CD4-positive, alpha-beta T cell treated with Interleukin-15 for 4 hours (primary cell): Measurements from ENCODE around the gene PELI1.
A peak's percentile ranks its signal among the peaks of the same experiment; 100 is the strongest.
"Not testable (repeated sequence)": the region's sequence is repeated elsewhere in the genome, so short reads cannot be mapped to it uniquely, and the experiment has no call there.

ENCODE experiments used
- DNase-seq: peaks from one replicate; pipeline ENCODE4 v3.0.0-alpha.2; 2020; ENCODE audit warnings: low spot score

The PELI1 gene

DNA sequence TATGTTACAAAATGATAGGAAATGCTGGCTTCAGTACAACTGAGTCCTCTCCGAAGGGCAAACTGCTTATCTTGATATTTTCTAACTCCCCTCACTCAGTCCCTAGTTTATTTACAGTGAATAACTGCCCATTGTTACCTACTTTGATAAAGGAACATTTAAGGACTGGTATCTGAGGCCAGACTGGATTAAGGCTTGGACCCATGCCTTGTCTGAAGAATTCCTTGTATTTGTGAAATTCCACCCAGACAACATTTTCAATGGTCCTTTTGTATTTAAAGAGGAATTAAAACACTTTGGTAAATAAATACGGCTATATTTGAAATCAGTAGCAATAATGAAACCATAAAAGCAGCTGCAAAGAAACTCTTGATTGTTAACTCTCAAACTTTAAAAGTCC, 58.3 kb downstream of the PELI1 start:
- no peak for DNase-seq

DNA sequence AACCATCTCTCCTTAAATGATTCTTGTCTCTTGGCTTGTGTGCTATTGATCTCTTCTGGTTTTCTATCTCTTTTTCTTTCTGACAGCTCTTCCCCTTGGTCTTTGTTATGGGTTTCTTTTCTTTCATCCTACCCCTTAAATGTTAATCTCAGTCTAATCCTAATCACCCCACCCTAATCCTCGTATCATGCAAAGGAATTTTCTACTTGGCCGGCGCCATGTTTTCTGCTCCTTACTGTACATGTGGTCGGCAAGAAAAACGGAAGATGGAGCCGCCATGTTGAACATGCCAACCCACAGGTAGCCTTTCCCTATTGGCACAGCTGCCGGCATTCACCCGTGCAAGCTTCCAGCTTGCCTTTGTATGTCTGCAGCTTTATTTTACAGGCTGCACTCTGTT, 63.2 kb downstream of the PELI1 start:
- no peak for DNase-seq

DNA sequence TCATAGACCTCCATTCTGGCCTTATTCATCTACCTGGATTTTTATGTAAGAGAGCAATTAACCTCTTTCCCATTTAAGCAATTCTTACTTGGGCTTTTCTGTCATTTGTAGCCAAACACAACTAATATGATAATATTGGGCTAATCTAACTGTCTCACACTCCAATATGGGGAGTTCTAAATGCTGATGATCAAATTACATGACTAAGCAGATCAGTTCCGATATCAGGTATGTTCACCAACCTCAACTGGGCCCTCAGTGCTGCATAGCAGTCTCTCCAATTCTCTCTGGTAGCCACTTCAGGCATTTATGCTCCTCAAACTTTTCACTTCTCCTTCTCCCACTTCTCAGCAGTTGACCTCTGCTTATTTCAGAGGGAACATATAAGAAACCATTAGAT, 64.0 kb downstream of the PELI1 start:
- no peak for DNase-seq

DNA sequence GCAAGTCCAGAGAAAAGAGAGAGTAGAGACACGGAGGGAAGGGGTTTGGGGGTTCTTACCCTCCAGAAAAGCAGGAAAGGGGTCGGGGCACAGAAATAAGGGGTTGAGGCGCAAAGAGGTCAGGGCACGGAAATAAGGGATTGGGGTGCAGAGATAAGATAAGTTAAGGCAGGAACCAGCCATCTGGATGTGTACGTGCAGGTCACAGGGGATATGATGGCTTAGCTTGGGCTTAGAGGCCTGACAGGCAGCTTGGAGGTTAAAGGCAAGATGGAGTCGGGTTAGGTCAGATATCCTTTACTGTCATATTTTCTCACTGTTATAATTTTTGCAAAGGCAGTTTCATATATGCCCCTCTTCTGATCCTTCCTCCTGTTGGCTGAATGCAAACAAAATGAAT, 64.5 kb downstream of the PELI1 start:
- not testable (repeated sequence) for DNase-seq

DNA sequence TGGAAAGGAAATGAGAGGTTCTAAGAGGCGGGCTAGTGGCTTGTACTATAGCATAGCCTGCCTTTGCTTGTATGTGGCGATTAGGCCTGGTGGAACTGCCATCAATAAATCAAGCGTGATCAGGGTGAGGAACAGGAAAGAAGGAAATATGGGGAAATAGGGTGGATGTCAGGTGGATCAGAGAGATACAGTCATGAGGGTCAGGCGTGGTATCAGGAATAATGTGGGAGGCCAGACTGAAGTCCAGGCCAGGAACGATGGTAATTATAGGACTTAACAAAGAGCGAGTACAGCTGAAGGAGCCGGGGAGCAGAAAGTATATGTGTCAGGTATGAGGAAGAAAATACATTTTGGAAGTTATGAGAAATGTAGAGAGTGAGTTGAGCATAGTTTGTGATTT, 67.4 kb downstream of the PELI1 start:
- not testable (repeated sequence) for DNase-seq

DNA sequence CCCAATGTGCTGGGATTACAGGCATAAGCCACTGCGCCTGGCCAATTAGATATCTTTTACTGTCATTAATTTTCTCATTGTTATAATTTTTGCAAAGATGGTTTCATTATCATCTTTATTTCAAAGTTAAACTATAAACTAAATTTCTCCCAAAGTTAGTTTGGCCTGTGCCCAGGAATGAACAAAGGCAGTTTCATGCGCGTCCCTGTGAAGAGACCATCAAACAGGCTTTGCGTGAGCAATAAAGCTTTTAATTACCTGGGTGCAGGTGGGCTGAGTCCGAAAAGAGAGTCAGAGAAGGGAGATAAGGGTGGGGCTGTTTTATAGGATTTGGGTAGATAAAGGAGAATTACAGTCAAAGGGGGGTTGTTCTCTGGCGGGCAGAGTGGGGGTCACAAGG, 69.6 kb downstream of the PELI1 start:
- not testable (repeated sequence) for DNase-seq

DNA sequence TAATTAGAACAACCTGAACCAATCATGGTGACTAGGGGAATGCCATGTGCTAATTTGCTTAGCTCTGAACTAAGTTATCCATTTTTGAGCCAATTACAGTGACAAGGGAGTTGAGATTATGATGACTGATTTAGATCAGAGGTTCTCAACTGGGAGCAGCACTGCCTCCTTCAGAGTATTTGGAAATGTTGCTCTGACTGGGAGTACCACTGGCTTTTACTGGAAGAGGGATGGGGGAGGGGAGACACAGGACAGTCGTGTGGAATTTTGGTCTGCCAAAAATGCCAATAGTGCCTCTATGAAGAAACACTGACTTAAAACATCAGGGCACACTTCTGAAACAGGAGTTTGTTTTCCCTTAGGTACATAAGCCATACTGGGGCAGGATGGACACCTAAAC, 76.9 kb downstream of the PELI1 start:
- no peak for DNase-seq

DNA sequence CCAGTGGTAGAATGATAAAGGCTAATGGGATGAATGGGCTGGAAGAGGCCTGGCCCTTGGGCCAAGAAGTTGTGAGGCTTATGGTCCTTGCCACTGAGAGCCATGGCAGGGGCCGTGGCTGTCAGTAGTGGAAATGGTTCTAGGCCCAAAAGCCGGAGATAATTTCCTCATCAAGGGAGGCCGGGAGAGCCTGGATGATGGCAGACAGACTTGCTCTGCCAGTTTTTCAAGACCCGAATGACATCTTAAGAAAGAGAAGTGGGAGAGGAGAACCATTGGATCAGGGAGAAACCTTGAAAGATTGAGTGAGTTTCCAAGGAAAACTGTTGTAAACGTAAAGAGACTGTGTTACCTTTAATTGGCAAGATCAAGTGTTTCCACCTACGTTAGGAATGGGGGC, 78.7 kb downstream of the PELI1 start:
- no peak for DNase-seq

DNA sequence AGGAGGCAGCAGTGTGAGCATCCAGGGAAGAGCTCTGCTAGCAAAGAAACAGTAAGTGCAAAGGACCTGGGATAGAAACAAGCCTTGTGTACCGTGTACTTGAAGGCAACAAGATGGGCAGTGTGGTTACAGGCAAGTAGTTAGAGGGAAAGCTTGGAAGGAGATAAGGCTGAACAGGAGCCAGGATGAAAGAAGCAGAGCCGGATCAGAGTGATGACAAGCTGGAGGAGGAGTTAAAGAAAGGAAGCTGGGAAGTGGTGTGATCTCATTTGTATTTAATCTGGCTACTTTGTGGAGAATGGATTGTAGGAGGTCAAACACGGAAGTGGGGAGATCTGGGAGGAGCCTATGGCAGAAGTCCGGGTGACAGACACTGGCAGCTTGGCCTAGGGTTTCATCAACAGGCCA, 80.3 kb downstream of the PELI1 start:
- no peak for DNase-seq

DNA sequence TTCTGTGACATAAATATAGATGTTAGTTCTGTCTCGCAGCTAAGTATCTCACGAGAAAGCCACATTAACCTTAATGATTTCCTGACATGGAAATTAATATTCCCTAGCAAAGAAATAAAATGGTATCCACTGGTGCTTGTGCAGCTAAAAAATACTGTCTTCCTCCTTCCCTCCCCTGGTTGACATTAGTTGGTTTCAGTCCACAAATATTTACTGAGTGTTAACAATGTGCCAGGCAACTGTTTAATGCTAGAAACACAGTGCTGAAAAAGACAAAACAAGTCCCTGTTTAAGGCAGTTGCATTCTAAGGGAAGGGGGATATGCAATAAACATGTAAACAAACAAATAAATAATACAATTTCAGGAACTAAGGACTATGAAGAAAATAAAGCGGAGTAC, 80.8 kb downstream of the PELI1 start:
- DNase-seq, result no peak

DNA sequence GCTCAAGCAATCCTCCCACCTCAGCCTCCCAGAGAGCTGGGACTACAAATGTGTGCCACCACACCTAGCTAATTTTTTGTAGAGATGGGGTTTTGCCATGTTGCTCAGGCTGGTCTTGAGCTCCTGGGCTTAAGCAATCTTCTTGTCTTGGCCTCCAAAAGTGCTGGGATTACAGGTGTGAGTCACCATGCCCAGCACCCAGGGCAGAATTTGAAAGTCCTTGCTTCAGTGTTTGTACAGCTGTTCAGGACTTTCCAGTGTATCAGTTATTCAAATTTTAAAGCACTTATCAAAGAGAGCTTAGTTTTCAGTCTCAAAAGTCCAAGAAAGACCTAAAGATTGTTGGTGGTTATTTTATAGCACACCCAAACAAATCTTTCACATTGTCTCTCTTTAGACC, 81.4 kb downstream of the PELI1 start:
- no peak for DNase-seq

DNA sequence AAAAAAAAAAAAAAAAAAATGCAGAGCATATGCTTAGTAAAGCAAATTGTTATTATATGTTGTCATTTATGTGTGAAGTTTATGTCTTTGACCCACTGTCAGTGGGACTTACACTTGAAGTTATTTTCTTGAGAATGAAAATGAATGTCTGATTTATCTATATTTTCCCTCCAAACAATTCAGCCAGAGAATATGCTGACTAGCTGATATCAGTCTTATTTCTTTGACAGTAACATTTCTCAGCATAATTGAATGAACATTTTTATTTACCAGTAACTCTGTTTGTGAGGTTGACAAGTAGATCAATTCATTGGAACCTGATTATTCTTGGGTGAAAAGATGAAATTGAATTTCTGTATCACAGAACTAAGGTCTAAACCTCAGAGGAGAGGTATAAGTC, 85.0 kb downstream of the PELI1 start:
- no peak for DNase-seq

DNA sequence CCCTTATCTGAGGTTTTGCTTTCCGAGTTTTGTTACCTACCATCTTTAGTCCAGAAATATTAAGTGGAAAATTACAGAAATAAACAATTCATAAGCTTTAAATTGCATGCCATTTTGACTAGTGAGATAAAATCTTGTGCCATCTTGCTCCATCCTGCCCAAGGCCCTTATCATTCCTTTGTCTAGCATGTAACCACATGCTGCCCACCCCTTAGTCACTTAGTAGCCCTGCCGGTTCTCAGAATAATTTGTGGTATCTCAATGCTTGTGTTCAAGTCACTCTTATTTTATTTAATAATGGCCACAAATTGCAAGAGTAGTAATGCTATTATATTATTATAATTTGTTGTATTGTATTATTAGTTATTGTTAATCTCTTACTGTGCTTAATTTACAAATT, 88.2 kb downstream of the PELI1 start:
- DNase-seq, result no peak

DNA sequence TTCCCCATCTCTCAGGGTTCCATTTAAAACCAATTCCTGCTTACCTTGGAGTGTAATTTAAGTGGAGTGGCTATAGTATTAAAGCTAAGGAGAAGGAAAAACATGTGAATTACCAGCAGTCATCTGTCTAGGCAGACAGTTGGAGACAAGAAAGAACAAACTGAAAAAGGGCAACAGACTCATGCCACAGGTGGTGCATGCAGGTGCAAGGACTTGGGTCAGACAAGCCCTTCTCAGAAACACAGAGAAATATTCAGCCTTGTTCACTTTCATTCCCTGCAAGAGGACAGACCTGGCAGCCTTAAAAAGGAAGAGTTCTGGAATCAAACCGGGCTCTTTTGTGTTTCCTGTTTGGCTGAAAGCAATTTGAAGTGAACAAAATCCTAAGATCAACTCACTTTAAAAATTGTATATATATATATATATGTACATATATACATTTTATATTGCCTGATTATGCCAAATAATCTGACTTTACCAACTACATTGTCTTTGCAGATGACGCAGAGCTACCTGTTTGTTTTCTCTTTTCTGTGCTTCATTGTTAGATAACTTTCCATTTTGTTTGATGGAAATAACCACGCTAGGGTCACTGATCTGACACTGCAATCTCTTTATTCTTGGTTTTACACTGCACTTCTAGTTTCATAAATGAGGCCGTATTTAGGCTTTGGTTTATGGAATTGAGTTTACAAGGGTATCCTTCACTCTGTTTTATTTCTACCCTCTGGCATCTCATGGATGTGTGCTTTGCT, 89.9 kb downstream of the PELI1 start:
- DNase-seq, result no peak

DNA sequence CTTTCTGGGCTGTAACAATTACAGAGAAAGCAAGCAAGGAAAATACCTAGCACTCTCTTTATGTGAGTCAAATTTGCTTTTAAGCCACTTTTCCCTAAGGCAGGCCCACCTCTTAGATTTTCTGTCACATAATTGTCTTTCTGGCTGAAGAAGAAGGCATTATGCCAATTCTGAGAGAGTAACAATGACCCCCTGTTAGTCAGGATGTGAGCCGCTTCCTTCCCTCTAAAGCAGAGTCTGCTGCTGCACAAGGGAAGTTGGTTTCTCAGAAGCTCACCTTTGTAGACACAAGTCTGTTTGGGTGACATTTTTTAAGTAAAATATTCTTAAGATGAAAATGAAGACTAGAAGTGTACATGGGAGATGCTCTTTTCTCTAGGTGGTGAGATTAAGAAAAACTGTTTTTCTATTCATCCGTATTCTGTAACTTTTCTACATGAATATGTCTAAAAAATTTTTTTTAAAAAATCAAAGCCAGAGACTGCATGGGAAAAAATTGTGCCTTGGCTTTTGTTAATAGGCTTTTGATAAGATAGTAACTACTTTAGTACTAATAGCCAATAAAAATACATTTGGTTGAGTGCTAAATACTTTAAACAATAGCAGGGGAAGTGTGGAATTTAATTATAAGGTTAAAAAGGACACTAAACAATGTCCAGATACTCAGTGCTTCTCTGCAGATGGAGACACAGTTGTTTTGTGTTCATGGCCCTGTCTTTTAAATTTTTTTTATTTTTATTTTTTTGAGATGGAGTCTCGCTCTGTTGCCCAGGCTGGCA, 91.6 kb downstream of the PELI1 start:
- DNase-seq, result peak; percentile 38

DNA sequence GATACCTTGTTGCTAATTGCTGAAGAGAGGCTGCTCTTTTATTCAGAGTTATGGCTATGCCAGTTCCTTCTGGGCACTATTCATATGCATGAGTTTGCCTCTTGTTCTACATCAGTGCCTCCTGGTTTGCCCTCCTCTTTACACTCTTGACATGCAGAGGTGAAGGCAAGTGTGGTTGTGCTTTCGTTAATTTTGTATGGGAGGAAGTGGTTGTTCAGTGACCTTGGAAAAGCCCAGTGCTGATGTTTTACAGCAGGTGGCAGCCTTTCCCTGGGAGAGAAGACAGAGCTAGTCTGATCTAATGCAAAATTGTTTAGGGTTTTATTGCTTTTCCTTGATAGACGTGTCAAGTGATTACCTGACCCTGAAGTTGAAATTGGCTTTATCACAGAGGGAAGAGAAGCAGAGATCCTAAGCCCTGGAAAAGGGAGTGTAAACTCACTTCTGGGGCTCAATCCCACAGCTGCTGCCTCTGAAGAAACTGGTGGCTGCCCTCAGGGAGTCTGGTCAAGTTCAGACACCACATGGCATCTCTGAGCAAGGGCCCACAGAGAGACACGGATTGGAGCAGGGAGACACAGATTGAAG, 94.5 kb downstream of the PELI1 start:
- DNase-seq, result peak; percentile 82

DNA sequence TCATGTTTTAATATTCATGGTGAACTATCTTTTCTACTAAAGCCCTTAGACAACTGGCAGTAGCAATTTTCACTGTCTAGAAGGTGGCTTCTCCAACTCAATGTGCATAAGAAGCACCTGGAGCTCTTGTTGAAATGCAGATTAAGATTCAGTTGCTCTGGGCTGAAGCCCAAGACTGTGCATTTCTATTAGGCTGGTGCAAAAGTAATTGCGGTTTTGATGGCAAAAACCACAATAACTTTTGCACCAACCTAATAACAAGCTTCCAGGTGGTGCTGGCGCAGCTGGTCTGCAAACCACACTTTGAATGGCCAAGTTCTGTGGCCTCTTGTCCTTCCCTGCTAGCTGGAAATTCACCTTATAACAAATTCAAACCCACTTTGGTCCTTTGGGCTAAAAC, 98.3 kb downstream of the PELI1 start:
- DNase-seq, result no peak
